NCI-H774 (cell line): ENCODE results near the gene SLC29A4.

Experiments used
- DNase-seq: peaks from one replicate; lab custom pipeline; 2025; lab: John Stamatoyannopoulos, UW

The SLC29A4 gene

GRCh38 chr7:5352440-5353010 is 69.8 kb downstream of the SLC29A4 start:
- no peak for DNase-seq

GRCh38 chr7:5354460-5355232 is 71.9 kb downstream of the SLC29A4 start:
- no peak for DNase-seq
